Osteoblast (primary cell): Measurements from ENCODE around the gene MAGI1. TPM values are rescaled to one million over a fixed set of nuclear protein-coding genes. Genes with fewer than 3 reads are reported as not detected.
A peak's percentile ranks its signal among the peaks of the same experiment; 100 is the strongest.

ENCODE experiments used
- DNase-seq: peaks from one replicate; pipeline ENCODE4 v3.0.0; 2011; ENCODE audit warnings: low spot score, mixed read lengths; ENCODE audit not compliant: insufficient read length; ENCODE audit errors: missing footprints
- H2AFZ ChIP-seq: 2 replicates; pipeline ENCODE4 v1.6.0; 2011; ENCODE audit warnings: mild to moderate bottlenecking, low read length
- H3K27ac ChIP-seq: 2 replicates; pipeline ENCODE4 v1.5.1; 2011; ENCODE audit warnings: mild to moderate bottlenecking, low read depth, low read length, moderate library complexity
- H3K27me3 ChIP-seq: 2 replicates; pipeline ENCODE4 v1.6.0; 2012; ENCODE audit warnings: mild to moderate bottlenecking, control low read depth, inconsistent platforms, low read length, moderate library complexity; ENCODE audit not compliant: insufficient read depth
- H3K36me3 ChIP-seq: 2 replicates; pipeline ENCODE4 v1.5.1; 2011; ENCODE audit warnings: mild to moderate bottlenecking, low read length, control low read depth, moderate library complexity; ENCODE audit not compliant: insufficient read depth
- H3K4me1 ChIP-seq: 2 replicates; pipeline ENCODE4 v1.5.1; 2011; ENCODE audit warnings: mild to moderate bottlenecking, low read length, control low read depth, moderate library complexity; ENCODE audit not compliant: insufficient read depth
- H3K4me2 ChIP-seq: 2 replicates; pipeline ENCODE4 v1.6.0; 2011; ENCODE audit warnings: mild to moderate bottlenecking, low read length; ENCODE audit not compliant: insufficient read depth
- H3K4me3 ChIP-seq: fragments of 200-600 bp; sonication (generic); 3 replicates; pipeline ENCODE4 v1.5.1; 2012; ENCODE audit warnings: mild to moderate bottlenecking, low read length, inconsistent platforms; ENCODE audit not compliant: insufficient read depth
- H3K79me2 ChIP-seq: 2 replicates; pipeline ENCODE4 v1.6.0; 2012; ENCODE audit warnings: mild to moderate bottlenecking, low read length, control low read depth, inconsistent platforms; ENCODE audit not compliant: insufficient read depth
- H3K9me3 ChIP-seq: 2 replicates; pipeline ENCODE4 v1.5.1; 2011; ENCODE audit warnings: low read depth, low read length, control low read depth
- H4K20me1 ChIP-seq: 2 replicates; pipeline ENCODE4 v1.6.0; 2012; ENCODE audit warnings: mild to moderate bottlenecking, low read length, control low read depth; ENCODE audit not compliant: insufficient read depth
- CTCF ChIP-seq: IDR thresholded peaks from 2 replicates; pipeline ENCODE4 v1.5.1; 2011; ENCODE audit warnings: mild to moderate bottlenecking, low read depth, low read length, moderate library complexity; ENCODE audit errors: extremely low read depth
- total RNA-seq: library from RNA; depleted of rRNA; stranded (reverse); fragments of >200 nt; gene quantifications from 2 replicates; pipeline ENCODE4 v1.2.3, GENCODE V29; 2012

Gene MAGI1
- total RNA-seq, 1 donor, result 66.6 TPM

- Histone ChIP-seq H2AFZ (no peak overlapping the region), H3K36me3 (no peaks in the 10 kb centered on the region), H3K27me3 (no peaks in the 10 kb centered on the region), H3K79me2 (peaks cover 70% of the 10 kb centered on the region), H3K4me1 (peaks cover 64% of the 10 kb centered on the region), H4K20me1 (peaks cover 5% of the 10 kb centered on the region), H3K9me3 (no peaks in the 10 kb centered on the region), H3K27ac (peak overlapping the region; percentile 42), H3K4me3 (no peak overlapping the region), H3K4me2 (no peak overlapping the region)
- no peak for TF ChIP-seq CTCF
- DNase-seq, result no peak
Observed at GRCh38 chr3:65948841-65949573, 89.7 kb downstream of the MAGI1 start.

GRCh38 chr3:65946438-65946837 is 92.3 kb downstream of the MAGI1 start:
- Histone ChIP-seq H3K79me2 (peaks cover 63% of the 10 kb centered on the region), H2AFZ (no peak overlapping the region)

GRCh38 chr3:65945953-65946352 is 92.8 kb downstream of the MAGI1 start:
- Histone ChIP-seq H2AFZ (no peak overlapping the region), H4K20me1 (no peaks in the 10 kb centered on the region), H3K27ac (peak overlapping the region; percentile 92), H3K79me2 (peaks cover 63% of the 10 kb centered on the region), H3K27me3 (no peaks in the 10 kb centered on the region), H3K4me3 (no peak overlapping the region), H3K4me2 (peak overlapping the region; percentile 59), H3K9me3 (no peaks in the 10 kb centered on the region), H3K4me1 (peaks cover 42% of the 10 kb centered on the region), H3K36me3 (no peaks in the 10 kb centered on the region)
- no peak for DNase-seq
- TF ChIP-seq CTCF, result no peak

More at GRCh38 chr3:65946438-65946837, 92.3 kb downstream of the MAGI1 start:
- DNase-seq, result no peak
- peak overlapping the region; percentile 92 for H3K27ac ChIP-seq
- H3K4me2 ChIP-seq, result peak overlapping the region; percentile 59
- no peaks in the 10 kb centered on the region for H3K36me3 ChIP-seq
- H3K9me3 ChIP-seq, result no peaks in the 10 kb centered on the region
- TF ChIP-seq CTCF, result no peak
- no peaks in the 10 kb centered on the region for H4K20me1 ChIP-seq
- H3K4me3 ChIP-seq, result no peak overlapping the region
- no peaks in the 10 kb centered on the region for H3K27me3 ChIP-seq
- H3K4me1 ChIP-seq, result peaks cover 42% of the 10 kb centered on the region

GRCh38 chr3:65945480-65945879 is 93.2 kb downstream of the MAGI1 start:
- no peaks in the 10 kb centered on the region for H3K27me3 ChIP-seq
- H2AFZ ChIP-seq, result no peak overlapping the region
- TF ChIP-seq CTCF, result no peak
- no peak overlapping the region for H3K4me3 ChIP-seq
- H3K27ac ChIP-seq, result peak overlapping the region; percentile 92
- no peaks in the 10 kb centered on the region for H4K20me1 ChIP-seq
- no peaks in the 10 kb centered on the region for H3K36me3 ChIP-seq
- H3K4me1 ChIP-seq, result peaks cover 46% of the 10 kb centered on the region
- H3K4me2 ChIP-seq, result peak overlapping the region; percentile 59
- no peaks in the 10 kb centered on the region for H3K9me3 ChIP-seq
- H3K79me2 ChIP-seq, result peaks cover 63% of the 10 kb centered on the region
- DNase-seq, result no peak
